HL-60 (cell line): Measurements from ENCODE around the gene SCAF4.

Experiments used
- DNase-seq, 2 experiments: peaks; one replicate each; pipeline ENCODE4 v3.0.0-alpha.2; 2010 to 2020; ENCODE audit warnings: low read depth in 1 of 2, low spot score in 1 of 2
- H3K27ac ChIP-seq: fragments of 250-450 bp; sonication (Bioruptor Pico); replicated peaks from 2 replicates; pipeline ENCODE4 v1.5.1; 2020; ENCODE audit warnings: mild to moderate bottlenecking, moderate library complexity
- H3K27me3 ChIP-seq: fragments of 250-450 bp; sonication (Bioruptor Pico); 2 replicates; pipeline ENCODE4 v1.5.1; 2021; ENCODE audit warnings: mild to moderate bottlenecking, moderate library complexity; ENCODE audit not compliant: insufficient read depth, poor library complexity, severe bottlenecking
- H3K4me3 ChIP-seq: replicated peaks from 2 replicates; pipeline ENCODE4 v1.5.1; 2011; ENCODE audit warnings: mild to moderate bottlenecking, control low read depth, low read length; ENCODE audit not compliant: insufficient read depth
- CTCF ChIP-seq: IDR thresholded peaks from one replicate; pipeline ENCODE4 v1.5.1; 2011; ENCODE audit warnings: low read length, control low read depth, inconsistent platforms; ENCODE audit not compliant: insufficient read depth
- GABPA ChIP-seq: IDR thresholded peaks from 2 replicates; pipeline ENCODE4 v1.6.1; 2012; ENCODE audit warnings: low read depth
- POLR2AphosphoS5 ChIP-seq: IDR thresholded peaks from 2 replicates; pipeline ENCODE4 v1.6.1; 2012; ENCODE audit warnings: low read depth
- REST ChIP-seq: IDR thresholded peaks from 2 replicates; pipeline ENCODE4 v1.6.1; 2012; ENCODE audit warnings: low read depth; ENCODE audit not compliant: insufficient replicate concordance
- SPI1 ChIP-seq: IDR thresholded peaks from 2 replicates; pipeline ENCODE4 v1.6.1; 2012; ENCODE audit warnings: low read depth, mild to moderate bottlenecking, borderline replicate concordance

SCAF4 gene

GRCh38 chr21:31760931-31761330 lies 29.0 kb upstream of the SCAF4 start:
- TF ChIP-seq CTCF, result no peak
- no peak for TF ChIP-seq GABPA
- TF ChIP-seq POLR2AphosphoS5, result no peak
- TF ChIP-seq SPI1, result no peak
- no peak for TF ChIP-seq REST
- no peak overlapping the region for H3K4me3 ChIP-seq
- H3K27ac ChIP-seq, result no peak overlapping the region
- DNase-seq, result no peak
- no peaks in the 10 kb centered on the region for H3K27me3 ChIP-seq

GRCh38 chr21:31756787-31757186 lies 24.9 kb upstream of the SCAF4 start:
- no peak for DNase-seq
- H3K4me3 ChIP-seq, result no peak overlapping the region
- no peak for TF ChIP-seq GABPA
- no peak for TF ChIP-seq SPI1
- TF ChIP-seq POLR2AphosphoS5, result no peak
- TF ChIP-seq CTCF, result no peak
- no peak for TF ChIP-seq REST
- no peak overlapping the region for H3K27ac ChIP-seq
- no peaks in the 10 kb centered on the region for H3K27me3 ChIP-seq

GRCh38 chr21:31755027-31755426 lies 23.1 kb upstream of the SCAF4 start:
- TF ChIP-seq GABPA, result no peak
- no peak for TF ChIP-seq POLR2AphosphoS5
- no peak for TF ChIP-seq CTCF
- no peak for TF ChIP-seq REST
- TF ChIP-seq SPI1, result no peak
- Histone ChIP-seq H3K4me3 (no peak overlapping the region), H3K27me3 (no peaks in the 10 kb centered on the region), H3K27ac (no peak overlapping the region)
- no peak for DNase-seq
